ENCODE measurements around the gene HDAC4.

- TF ChIP-seq CTCF (IDR thresholded peaks at IDR 0.05): no peak
- TF ChIP-seq POLR2A (IDR thresholded peaks at IDR 0.05): no peak
- no peak for TF ChIP-seq EP300 (IDR thresholded peaks at IDR 0.05)
These were observed 11.1 kb downstream of the HDAC4 start for GRCh38 chr2:239389414-239390329.
